ENCODE measurements around the gene TGFBRAP1. TPM values are rescaled to one million over a fixed set of nuclear protein-coding genes. Genes with fewer than 3 reads are reported as not detected.

The TGFBRAP1 gene
- total RNA-seq, 2 experiments from 2014 or later: 28.7 to 30.1 TPM

GRCh38 chr2:105313877-105314276, 15.7 kb downstream of the TGFBRAP1 start:
- no peak for DNase-seq
- no peak overlapping the region for H3K4me3 Mint-ChIP-seq
- H3K27ac Mint-ChIP-seq: no peak overlapping the region
- no peaks in the 10 kb centered on the region for H3K9me3 Mint-ChIP-seq
- H3K4me1 Mint-ChIP-seq: peaks cover 20% of the 10 kb centered on the region
- no peaks in the 10 kb centered on the region for H3K27me3 Mint-ChIP-seq
- peaks cover 20% of the 10 kb centered on the region for H3K36me3 Mint-ChIP-seq

- Mint-ChIP-seq H3K4me3 (no peak overlapping the region), H3K9me3 (no peaks in the 10 kb centered on the region), H3K36me3 (peaks cover 30% of the 10 kb centered on the region), H3K4me1 (peaks cover 19% of the 10 kb centered on the region), H3K27me3 (no peaks in the 10 kb centered on the region), H3K27ac (no peak overlapping the region)
- no peak for DNase-seq
Measured at GRCh38 chr2:105309147-105309545, 20.4 kb downstream of the TGFBRAP1 start.

- Mint-ChIP-seq H3K27me3 (no peaks in the 10 kb centered on the region), H3K9me3 (no peaks in the 10 kb centered on the region), H3K36me3 (peaks cover 33% of the 10 kb centered on the region), H3K27ac (no peak overlapping the region), H3K4me3 (no peak overlapping the region), H3K4me1 (peaks cover 21% of the 10 kb centered on the region)
- no peak for DNase-seq
Measured at GRCh38 chr2:105308382-105309146, 21.0 kb downstream of the TGFBRAP1 start.

- Mint-ChIP-seq H3K27ac (no peak overlapping the region), H3K4me1 (peaks cover 23% of the 10 kb centered on the region), H3K4me3 (no peak overlapping the region), H3K36me3 (peaks cover 34% of the 10 kb centered on the region), H3K27me3 (no peaks in the 10 kb centered on the region), H3K9me3 (no peaks in the 10 kb centered on the region)
- no peak for DNase-seq
Measured at GRCh38 chr2:105307962-105308361, 21.6 kb downstream of the TGFBRAP1 start.

- no peak for DNase-seq
- Mint-ChIP-seq H3K4me1 (peaks cover 27% of the 10 kb centered on the region), H3K36me3 (peaks cover 38% of the 10 kb centered on the region), H3K9me3 (no peaks in the 10 kb centered on the region), H3K4me3 (no peak overlapping the region), H3K27me3 (no peaks in the 10 kb centered on the region), H3K27ac (no peak overlapping the region)
Measured at GRCh38 chr2:105307550-105307949, 22.0 kb downstream of the TGFBRAP1 start.

GRCh38 chr2:105307146-105307545, 22.4 kb downstream of the TGFBRAP1 start:
- H3K27me3 Mint-ChIP-seq: no peaks in the 10 kb centered on the region
- H3K36me3 Mint-ChIP-seq: peaks cover 41% of the 10 kb centered on the region
- H3K27ac Mint-ChIP-seq: no peak overlapping the region
- no peaks in the 10 kb centered on the region for H3K9me3 Mint-ChIP-seq
- no peak for DNase-seq
- H3K4me1 Mint-ChIP-seq: peaks cover 29% of the 10 kb centered on the region
- H3K4me3 Mint-ChIP-seq: no peak overlapping the region

- Mint-ChIP-seq H3K9me3 (no peaks in the 10 kb centered on the region), H3K4me3 (no peak overlapping the region), H3K27ac (no peak overlapping the region), H3K36me3 (peaks cover 37% of the 10 kb centered on the region), H3K27me3 (no peaks in the 10 kb centered on the region), H3K4me1 (peaks cover 25% of the 10 kb centered on the region)
- DNase-seq: peak; percentile 8
Measured at GRCh38 chr2:105301646-105302045, 27.9 kb downstream of the TGFBRAP1 start.

- Mint-ChIP-seq H3K4me3 (no peak overlapping the region), H3K27me3 (no peaks in the 10 kb centered on the region), H3K9me3 (no peaks in the 10 kb centered on the region), H3K27ac (no peak overlapping the region), H3K4me1 (peaks cover 18% of the 10 kb centered on the region), H3K36me3 (peaks cover 34% of the 10 kb centered on the region)
- DNase-seq: no peak
Measured at GRCh38 chr2:105299290-105299689, 30.2 kb downstream of the TGFBRAP1 start.

GRCh38 chr2:105298017-105298416, 31.5 kb downstream of the TGFBRAP1 start:
- no peak overlapping the region for H3K4me3 Mint-ChIP-seq
- no peak overlapping the region for H3K27ac Mint-ChIP-seq
- DNase-seq: no peak
- H3K36me3 Mint-ChIP-seq: peaks cover 31% of the 10 kb centered on the region
- peaks cover 12% of the 10 kb centered on the region for H3K4me1 Mint-ChIP-seq
- no peaks in the 10 kb centered on the region for H3K27me3 Mint-ChIP-seq
- no peaks in the 10 kb centered on the region for H3K9me3 Mint-ChIP-seq

GRCh38 chr2:105297216-105297615, 32.3 kb downstream of the TGFBRAP1 start:
- no peak for DNase-seq
- H3K4me1 Mint-ChIP-seq: peaks cover 6% of the 10 kb centered on the region
- H3K36me3 Mint-ChIP-seq: peaks cover 25% of the 10 kb centered on the region
- no peaks in the 10 kb centered on the region for H3K9me3 Mint-ChIP-seq
- H3K4me3 Mint-ChIP-seq: no peak overlapping the region
- no peaks in the 10 kb centered on the region for H3K27me3 Mint-ChIP-seq
- peak overlapping the region; percentile 32 for H3K27ac Mint-ChIP-seq

- Mint-ChIP-seq H3K4me1 (no peaks in the 10 kb centered on the region), H3K4me3 (no peak overlapping the region), H3K27me3 (no peaks in the 10 kb centered on the region), H3K9me3 (no peaks in the 10 kb centered on the region), H3K36me3 (peaks cover 33% of the 10 kb centered on the region), H3K27ac (no peak overlapping the region)
- DNase-seq: no peak
Measured at GRCh38 chr2:105296017-105296611, 33.4 kb downstream of the TGFBRAP1 start.

- Mint-ChIP-seq H3K27me3 (no peaks in the 10 kb centered on the region), H3K9me3 (no peaks in the 10 kb centered on the region), H3K36me3 (peaks cover 42% of the 10 kb centered on the region), H3K4me3 (no peak overlapping the region), H3K4me1 (no peaks in the 10 kb centered on the region), H3K27ac (peak overlapping the region; percentile 9)
- peak; percentile 22 for DNase-seq
Measured at GRCh38 chr2:105294844-105295481, 34.6 kb downstream of the TGFBRAP1 start.

- Mint-ChIP-seq H3K36me3 (peaks cover 42% of the 10 kb centered on the region), H3K4me3 (no peak overlapping the region), H3K27me3 (no peaks in the 10 kb centered on the region), H3K9me3 (no peaks in the 10 kb centered on the region), H3K27ac (no peak overlapping the region), H3K4me1 (no peaks in the 10 kb centered on the region)
- no peak for DNase-seq
Measured at GRCh38 chr2:105294046-105294445, 35.5 kb downstream of the TGFBRAP1 start.

- Mint-ChIP-seq H3K4me3 (no peak overlapping the region), H3K4me1 (no peaks in the 10 kb centered on the region), H3K36me3 (peaks cover 34% of the 10 kb centered on the region), H3K27ac (no peak overlapping the region), H3K9me3 (no peaks in the 10 kb centered on the region), H3K27me3 (no peaks in the 10 kb centered on the region)
- no peak for DNase-seq
Measured at GRCh38 chr2:105291981-105292380, 37.6 kb downstream of the TGFBRAP1 start.

- no peak for DNase-seq
- H3K4me3 Mint-ChIP-seq: no peak overlapping the region
- no peak overlapping the region for H3K27ac Mint-ChIP-seq
- peaks cover 33% of the 10 kb centered on the region for H3K36me3 Mint-ChIP-seq
- no peaks in the 10 kb centered on the region for H3K4me1 Mint-ChIP-seq
- no peaks in the 10 kb centered on the region for H3K9me3 Mint-ChIP-seq
- no peaks in the 10 kb centered on the region for H3K27me3 Mint-ChIP-seq
Measured at GRCh38 chr2:105290981-105291660, 38.4 kb downstream of the TGFBRAP1 start.
